ENCODE measurements around the gene AGMO.

AGMO gene

GRCh38 chr7:15457990-15458955 is 103.5 kb downstream of the AGMO start:
- Histone ChIP-seq H3K9me3 (ENCODE audit: insufficient read depth, low read length) (no peaks in the 10 kb centered on the region), H3K79me2 (ENCODE audit: insufficient read depth, low read length) (no peaks in the 10 kb centered on the region), H3K27ac (ENCODE audit: low read depth, low read length) (no peak overlapping the region), H3K9ac (ENCODE audit: low read length) (no peak overlapping the region), H3K27me3 (ENCODE audit: low read length) (no peaks in the 10 kb centered on the region), H4K20me1 (ENCODE audit: low read depth, low read length) (no peaks in the 10 kb centered on the region), H3K4me3 (ENCODE audit: insufficient read depth, low read length, poor library complexity, severe bottlenecking) (no peak overlapping the region), H3K9me2 (replicated peaks; ENCODE audit: insufficient read depth, low read length) (0 out of 2 replicates have a peak, but pooled peaks cover 5% of the 10 kb centered on the region), H2AFZ (ENCODE audit: low read depth, low read length, severe bottlenecking) (no peak overlapping the region), H3K36me3 (ENCODE audit: low read length) (no peaks in the 10 kb centered on the region), H3K4me2 (ENCODE audit: low read depth, low read length, poor library complexity, severe bottlenecking) (no peak overlapping the region), H3F3A (ENCODE audit: insufficient read depth) (no peaks in the 10 kb centered on the region)
- TF ChIP-seq EZH2phosphoT487 (conservative IDR thresholded peaks at IDR 0.05; ENCODE audit: low read length) (no peak), CTCF (IDR thresholded peaks at IDR 0.05; ENCODE audit: insufficient read depth, low read length, poor library complexity, severe bottlenecking) (no peak)

GRCh38 chr7:15452670-15453069 is 109.1 kb downstream of the AGMO start:
- Histone ChIP-seq H3F3A (ENCODE audit: insufficient read depth) (no peaks in the 10 kb centered on the region), H3K36me3 (ENCODE audit: low read length) (no peaks in the 10 kb centered on the region), H3K9ac (ENCODE audit: low read length) (no peak overlapping the region), H3K27me3 (ENCODE audit: low read length) (no peaks in the 10 kb centered on the region), H3K27ac (ENCODE audit: low read depth, low read length) (no peak overlapping the region), H3K9me2 (replicated peaks; ENCODE audit: insufficient read depth, low read length) (no peaks in the 10 kb centered on the region), H3K4me3 (ENCODE audit: insufficient read depth, low read length, poor library complexity, severe bottlenecking) (no peak overlapping the region), H2AFZ (ENCODE audit: low read depth, low read length, severe bottlenecking) (no peak overlapping the region), H3K9me3 (ENCODE audit: insufficient read depth, low read length) (peaks cover 4% of the 10 kb centered on the region; the same call in 1 of the 2 replicates), H3K79me2 (ENCODE audit: insufficient read depth, low read length) (no peaks in the 10 kb centered on the region), H4K20me1 (ENCODE audit: low read depth, low read length) (no peaks in the 10 kb centered on the region), H3K4me2 (ENCODE audit: low read depth, low read length, poor library complexity, severe bottlenecking) (no peak overlapping the region)
- TF ChIP-seq CTCF (IDR thresholded peaks at IDR 0.05; ENCODE audit: insufficient read depth, low read length, poor library complexity, severe bottlenecking) (no peak), EZH2phosphoT487 (conservative IDR thresholded peaks at IDR 0.05; ENCODE audit: low read length) (no peak)

- H3K27me3 ChIP-seq (ENCODE audit: low read length): no peaks in the 10 kb centered on the region
- H4K20me1 ChIP-seq (ENCODE audit: low read depth, low read length): no peaks in the 10 kb centered on the region
- no peaks in the 10 kb centered on the region for H3K9me2 ChIP-seq (replicated peaks; ENCODE audit: insufficient read depth, low read length)
- H3K27ac ChIP-seq (ENCODE audit: low read depth, low read length): no peak overlapping the region
- no peaks in the 10 kb centered on the region for H3K79me2 ChIP-seq (ENCODE audit: insufficient read depth, low read length)
- H3K36me3 ChIP-seq (ENCODE audit: low read length): no peaks in the 10 kb centered on the region
- H3K9me3 ChIP-seq (ENCODE audit: insufficient read depth, low read length): peaks cover 2% of the 10 kb centered on the region; the same call in 1 of the 2 replicates
- TF ChIP-seq CTCF (IDR thresholded peaks at IDR 0.05; ENCODE audit: insufficient read depth, low read length, poor library complexity, severe bottlenecking) (no peak), EZH2phosphoT487 (conservative IDR thresholded peaks at IDR 0.05; ENCODE audit: low read length) (no peak)
- H3K4me2 ChIP-seq (ENCODE audit: low read depth, low read length, poor library complexity, severe bottlenecking): no peak overlapping the region
- no peak overlapping the region for H3K9ac ChIP-seq (ENCODE audit: low read length)
- H3F3A ChIP-seq (ENCODE audit: insufficient read depth): no peaks in the 10 kb centered on the region
- H3K4me3 ChIP-seq (ENCODE audit: insufficient read depth, low read length, poor library complexity, severe bottlenecking): no peak overlapping the region
- no peak overlapping the region for H2AFZ ChIP-seq (ENCODE audit: low read depth, low read length, severe bottlenecking)
Measured at GRCh38 chr7:15446722-15447121, 115.1 kb downstream of the AGMO start.

Data from SU-DHL-6 (cell line).